ENCODE results near the gene RDX. TPM values are rescaled to one million over a fixed set of nuclear protein-coding genes. Genes with fewer than 3 reads are reported as not detected.
"Not testable (repeated sequence)": the region's sequence is repeated elsewhere in the genome, so short reads cannot be mapped to it uniquely, and the experiment has no call there.

Gene RDX
- total and polyA plus RNA-seq, 2 of the 4 experiments (the other 2 are of a cell fraction): 61.1 to 72.4 TPM

GRCh38 chr11:110280595-110280994 lies 15.8 kb downstream of the RDX start:
- H2AFZ ChIP-seq (replicated peaks; ENCODE audit: low read length, poor library complexity); H4K8ac ChIP-seq (ENCODE audit: low read depth in 2 of 2, low read length in 2 of 2); H3K18ac ChIP-seq (ENCODE audit: low read depth, low read length); ATAC-seq (ENCODE audit: low read depth); H3K23ac ChIP-seq (ENCODE audit: low read depth, low read length); H3K9ac ChIP-seq (ENCODE audit: low read depth, low read length); H2BK120ac ChIP-seq (ENCODE audit: low read depth, low read length); H3K4ac ChIP-seq (ENCODE audit: low read depth, low read length); H2BK5ac ChIP-seq (ENCODE audit: low read depth, low read length, poor library complexity, severe bottlenecking); H4K5ac ChIP-seq (ENCODE audit: low read depth, low read length); H3K14ac ChIP-seq (replicated peaks; ENCODE audit: low read depth, low read length); H2BK20ac ChIP-seq (ENCODE audit: low read depth, low read length); H3K56ac ChIP-seq (ENCODE audit: extremely low read depth, insufficient read depth, low read length); H3K9me3 ChIP-seq (ENCODE audit: control insufficient read depth, insufficient read depth, low read length); DNase-seq; H2BK15ac ChIP-seq (ENCODE audit: low read depth, low read length); H2AK9ac ChIP-seq (replicated peaks; ENCODE audit: low read depth, low read length, poor library complexity); H3K4me2 ChIP-seq (ENCODE audit: low read depth, low read length); H3K27me3 ChIP-seq (ENCODE audit: control insufficient read depth, insufficient read depth, low read length); H3K9me1 ChIP-seq (ENCODE audit: insufficient read depth, low read length); H3K27ac ChIP-seq (ENCODE audit: insufficient read depth, low read length); POLR2A ChIA-PET (ENCODE audit: unreplicated experiment); H3K4me3 ChIP-seq (ENCODE audit: insufficient read depth, low read depth, low read length); H3K36me3 ChIP-seq (ENCODE audit: control insufficient read depth, insufficient read depth, low read length); dilution Hi-C loops (cut with HindIII; ENCODE audit: low sequenced_read_pairs, unreplicated experiment); H2AK5ac ChIP-seq (ENCODE audit: low read depth, low read length); H4K91ac ChIP-seq (ENCODE audit: insufficient read depth, low read depth, low read length); H3K4me1 ChIP-seq (ENCODE audit: control insufficient read depth, insufficient read depth, low read length); BruUV-seq (replicated peaks); in situ Hi-C loops (cut with MboI; ENCODE audit: low sequenced_read_pairs); intact Hi-C loops (cut with micrococcal nuclease): not testable (repeated sequence)
- Histone ChIP-seq H4K20me1 (ENCODE audit: insufficient read depth, low read length) (peaks cover 28% of the 10 kb centered on the region), H3K79me1 (ENCODE audit: low read depth in 1 of 2, low read length in 2 of 2) (peaks cover 13 to 45% of the 10 kb centered on the region in 2 experiments; a peak in 3 of 4 replicates)
- WGBS, 2 experiments (ENCODE audit: extremely low coverage in 2 of 2, insufficient read length in 1 of 2): 75% methylated on average over 2 of the region's 4 CpGs; no CpG with 5 or more reads in 1 of the 2 experiments
- CTCF ChIA-PET: interaction anchor here (0.8 kb wide), 1 partner anchor 195 kb away, joined by 3 read pairs; no protein-coding TSS in a partner anchor
